K562 (cell line): ENCODE data around the gene SHISA9. TPM values are rescaled to one million over a fixed set of nuclear protein-coding genes. Genes with fewer than 3 reads are reported as not detected.

ENCODE experiments used
- ATAC-seq: fragments of 200-7000 bp; cut with Tn5 transposase; 3 replicates; pipeline ENCODE4 v1.9.1; 2020; ENCODE audit warnings: moderate library complexity
- BruUV-seq: library from RNA; stranded (reverse); fragments of 400-500 nt; replicated peaks from 2 replicates; lab custom pipeline; 2021; lab: Mats Ljungman, UMichigan
- CTCF ChIA-PET: fragments of 300-600 bp; formaldehyde crosslinking; extraction: SDS; loops from one replicate; lab custom pipeline; 2021; ENCODE audit warnings: low intra/inter-chr PET ratio; lab: Yijun Ruan, JAX
- POLR2A ChIA-PET: fragments of 300-600, 350-650 bp; sonication (Branson Sonifier 250); formaldehyde crosslinking; extraction: SDS; loops from one replicate; lab custom pipeline; 2021; ENCODE audit warnings: antibody characterized with exemption, inconsistent platforms; lab: Yijun Ruan, JAX
- DNase-seq, 4 experiments: peaks; one replicate each; pipeline versions ENCODE4 v3.0.0 to v3.0.0-alpha.2; 2011 to 2018; ENCODE audit warnings: low spot score in 3 of 4, mixed read lengths in 3 of 4; ENCODE audit errors: extremely low read depth in 1 of 4
- FAIRE-seq: peaks from 2 replicates; lab custom pipeline; 2011; peaks lifted over from hg19 to GRCh38; lab: Jason Lieb, UNC
- H2AFZ ChIP-seq: 2 replicates; pipeline ENCODE4 v1.6.0; 2011; ENCODE audit warnings: low read depth, low read length, control low read depth, inconsistent platforms
- H3K27ac ChIP-seq: fragments of 200-600 bp; 3 replicates; pipeline ENCODE4 v1.8.0; 2011; ENCODE audit warnings: low read depth, mild to moderate bottlenecking, control low read depth, inconsistent platforms, low read length, moderate library complexity, mixed read lengths; ENCODE audit errors: extremely low read depth
- H3K27me3 ChIP-seq, 2 experiments: fragments of 300-600 bp in 1 of 2; 2 replicates in 1 of 2; 3 replicates in 1 of 2; pipeline versions ENCODE4 v1.6.0 to v1.8.0; 2011; ENCODE audit warnings: inconsistent platforms in 2 of 2, low read length in 2 of 2, mild to moderate bottlenecking in 1 of 2, mixed read lengths in 1 of 2, moderate library complexity in 1 of 2; ENCODE audit not compliant: control insufficient read depth in 2 of 2, insufficient read depth in 2 of 2
- H3K36me3 ChIP-seq: fragments of 300-600 bp; 3 replicates; pipeline ENCODE4 v1.8.0; 2011; ENCODE audit warnings: mild to moderate bottlenecking, low read length, inconsistent platforms; ENCODE audit not compliant: control insufficient read depth, insufficient read depth
- H3K4me1 ChIP-seq, 2 experiments: fragments of 200-600 bp in 1 of 2; replicated peaks in 1 of 2; 2 replicates in 1 of 2; 3 replicates in 1 of 2; pipeline versions ENCODE4 v1.5.1 to v1.8.0; 2011; ENCODE audit warnings: inconsistent platforms in 2 of 2, low read length in 2 of 2, mild to moderate bottlenecking in 1 of 2, mixed read lengths in 1 of 2, moderate library complexity in 1 of 2; ENCODE audit not compliant: control insufficient read depth in 2 of 2, insufficient read depth in 2 of 2
- H3K4me2 ChIP-seq: 2 replicates; pipeline ENCODE4 v1.6.1; 2011; ENCODE audit warnings: low read length, control low read depth, inconsistent platforms, mixed read lengths; ENCODE audit not compliant: insufficient read depth
- H3K4me3 ChIP-seq: fragments of 200-600 bp; sonication (generic), shearing (Covaris generic); 2 replicates; pipeline ENCODE4 v1.5.1; 2016; ENCODE audit warnings: control low read depth, inconsistent platforms
- H3K79me2 ChIP-seq: fragments of 200-600 bp; 3 replicates; pipeline ENCODE4 v1.8.0; 2011; ENCODE audit warnings: low read length, inconsistent platforms; ENCODE audit not compliant: control insufficient read depth, insufficient read depth
- H3K9ac ChIP-seq, 2 experiments: 2 replicates each; pipeline versions ENCODE4 v1.6.0 to v1.6.1; 2011; ENCODE audit warnings: low read depth in 2 of 2, low read length in 2 of 2, control low read depth in 1 of 2, inconsistent platforms in 1 of 2, mild to moderate bottlenecking in 1 of 2, mixed read lengths in 1 of 2; ENCODE audit not compliant: insufficient read depth in 1 of 2
- H3K9me1 ChIP-seq: one replicate; pipeline ENCODE4 v1.6.0; 2011; ENCODE audit warnings: inconsistent platforms, mild to moderate bottlenecking, low read length, moderate library complexity; ENCODE audit not compliant: control insufficient read depth, insufficient read depth
- H3K9me3 ChIP-seq: replicated peaks from 2 replicates; pipeline ENCODE4 v1.5.1; 2011; ENCODE audit warnings: low read depth, low read length, inconsistent platforms; ENCODE audit not compliant: control insufficient read depth, insufficient read depth
- H4K20me1 ChIP-seq: replicated peaks from 2 replicates; pipeline ENCODE4 v1.6.1; 2011; ENCODE audit warnings: low read length, inconsistent platforms, mixed read lengths; ENCODE audit not compliant: control insufficient read depth, insufficient read depth
- ARID3A ChIP-seq: IDR thresholded peaks from 2 replicates; pipeline ENCODE4 v1.6.1; 2012; ENCODE audit warnings: low read depth, low read length, improper control_type of control experiment, borderline replicate concordance
- CBFA2T3 ChIP-seq: fragments of 450-650 bp; IDR thresholded peaks from 2 replicates; pipeline ENCODE4 v1.6.1; 2017
- CC2D1A ChIP-seq: fragments of 450-650 bp; IDR thresholded peaks from 2 replicates; pipeline ENCODE4 v1.6.1; 2017; ENCODE audit warnings: mild to moderate bottlenecking
- GTF2A2 ChIP-seq: IDR thresholded peaks from 2 replicates; pipeline ENCODE4 v1.6.1; 2016; ENCODE audit warnings: mild to moderate bottlenecking, missing genetic modification characterization, missing compliant biosample characterization
- HDAC6 ChIP-seq: IDR thresholded peaks from 2 replicates; pipeline ENCODE4 v1.6.1; 2012; ENCODE audit warnings: low read depth, mild to moderate bottlenecking, control low read depth, inconsistent platforms, low read length, moderate library complexity
- NELFE ChIP-seq: IDR thresholded peaks from 2 replicates; pipeline ENCODE4 v1.6.1; 2011; ENCODE audit warnings: mild to moderate bottlenecking; ENCODE audit not compliant: insufficient read depth, insufficient read length
- PRMT5 ChIP-seq: sonication (generic); formaldehyde crosslinking; IDR thresholded peaks from 2 replicates; pipeline ENCODE4 v1.5.0; 2020; ENCODE audit warnings: missing genetic modification reagents
- SRSF3 ChIP-seq: fragments of 200-400 bp; formaldehyde crosslinking; IDR thresholded peaks from 2 replicates; pipeline ENCODE4 v1.6.1; 2016; ENCODE audit warnings: mild to moderate bottlenecking, low read length, moderate library complexity; ENCODE audit not compliant: insufficient read depth
- STAT6 ChIP-seq: sonication (generic); formaldehyde crosslinking; IDR thresholded peaks from 2 replicates; pipeline ENCODE4 v1.8.1; 2023; ENCODE audit warnings: mild to moderate bottlenecking, missing genetic modification reagents
- SUPT5H ChIP-seq: fragments of 450-650 bp; IDR thresholded peaks from 2 replicates; pipeline ENCODE4 v1.6.1; 2016
- TFE3 ChIP-seq: fragments of 450-650 bp; formaldehyde crosslinking; IDR thresholded peaks from 2 replicates; pipeline ENCODE4 v1.4.0; 2020; ENCODE audit warnings: mild to moderate bottlenecking, mixed read lengths
- ZNF253 ChIP-seq: fragments of 250-450 bp; sonication (Bioruptor Pico); conservative IDR thresholded peaks from 2 replicates; pipeline ENCODE4 v1.6.1; 2021; ENCODE audit warnings: mild to moderate bottlenecking
- ZNF583 ChIP-seq: fragments of 250-450 bp; sonication (Bioruptor Pico); IDR thresholded peaks from 2 replicates; pipeline ENCODE4 v1.4.0; 2020
- in situ Hi-C: fragments of 300-500 bp; cut with MboI; formaldehyde crosslinking; loops from 4 replicates; pipeline ENCODE4 v1.15.0; 2018; ENCODE audit warnings: inconsistent platforms, mixed read lengths
- intact Hi-C: fragments of 100-400 bp; cut with micrococcal nuclease; formaldehyde crosslinking; loops from 2 replicates; pipeline ENCODE4 v1.14.2; 2022
- polyA plus RNA-seq, 8 experiments: library from polyadenylated mRNA; depleted of rRNA in 4 of 8; stranded (reverse) in 5 of 8; unstranded in 3 of 8; fragments of >200 nt; fragmentation: Nextera tagmentation in 2 of 8; fragmentation: Illumina TruSeq in 1 of 8; extraction: Ambion mirVana in 2 of 8; extraction: Trizol in 1 of 8; gene quantifications; 2 replicates each; pipeline versions ENCODE4 v1.2.1 to v1.2.3, GENCODE V29; 2011 to 2014; ENCODE audit warnings: inconsistent platforms in 1 of 8, missing spikeins in 1 of 8
- total RNA-seq, 7 experiments: library from RNA; depleted of rRNA in 6 of 7; stranded (reverse); fragments of >200 nt in 6 of 7; fragmentation: Illumina TruSeq in 2 of 7; extraction: Trizol in 2 of 7; gene quantifications; 2 replicates each; pipeline versions ENCODE4 v1.2.1 to v1.2.3, GENCODE V29; 2011 to 2021; ENCODE audit warnings: low replicate concordance in 1 of 7

SHISA9 gene
- total and polyA plus RNA-seq, 9 of the 15 experiments (the other 6 are each of a cell fraction or from before 2014, with no cell fraction given), result under 0.01 to 0.16 (median 0.01) TPM; not detected in 6

- TF ChIP-seq HDAC6 (no peak), CBFA2T3 (no peak), SUPT5H (no peak), SRSF3 (no peak), GTF2A2 (tag) (no peak)
- TF ChIP-seq, all 486 proteins: peak for 0
Observed at GRCh38 chr16:12976936-12977335, 75.5 kb downstream of the SHISA9 start (continued).

- Histone ChIP-seq H3K9me1 (no peaks in the 10 kb centered on the region), H3K27ac (no peak overlapping the region), H3K4me1 (no peaks in the 10 kb centered on the region), H3K27me3 (no peaks in the 10 kb centered on the region), H3K9ac (no peak overlapping the region), H3K36me3 (no peaks in the 10 kb centered on the region), H3K79me2 (no peaks in the 10 kb centered on the region), H3K4me2 (no peak overlapping the region), H3K4me3 (no peak overlapping the region), H2AFZ (no peak overlapping the region), H3K9me3 (no peaks in the 10 kb centered on the region), H4K20me1 (no peaks in the 10 kb centered on the region)
- DNase-seq (no peak), ATAC-seq (no peak), FAIRE-seq (no peak)
- in situ Hi-C loops, result no loop called here
- TF ChIP-seq ZNF253 (CRISPR knock-in tag) (no peak), CC2D1A (no peak), TFE3 (CRISPR knock-in tag) (no peak), NELFE (no peak), ZNF583 (CRISPR knock-in tag) (no peak), STAT6 (CRISPR knock-in tag) (no peak), PRMT5 (CRISPR knock-in tag) (no peak), ARID3A (no peak)
- CTCF ChIA-PET, result no interaction called here
- intact Hi-C loops, result no loop called here
- POLR2A ChIA-PET, result interaction anchor here (0.6 kb wide), 1 partner anchor 18 kb away, joined by 4 read pairs; no protein-coding TSS in a partner anchor
- BruUV-seq, result no TSS peak
Observed at GRCh38 chr16:12985516-12985915, 84.1 kb downstream of the SHISA9 start.
